ENCODE data around the gene UBE2V1.

- TF ChIP-seq CTCF (IDR thresholded peaks at IDR 0.05), result no peak
- TF ChIP-seq ZFX (IDR thresholded peaks at IDR 0.05; ENCODE audit: borderline replicate concordance), result no peak
Observed at GRCh38 chr20:50055524-50056083, 57.3 kb downstream of the UBE2V1 start.
